NCI-H2171 (cell line): ENCODE results near the gene TIMELESS.
"Not testable (repeated sequence)": the region's sequence is repeated elsewhere in the genome, so short reads cannot be mapped to it uniquely, and the experiment has no call there.

Source experiments
- DNase-seq: peaks from one replicate; lab custom pipeline; 2025; lab: John Stamatoyannopoulos, UW

The TIMELESS gene

GRCh38 chr12:56408799-56409417 lies 40.3 kb downstream of the TIMELESS start:
- DNase-seq = no peak

GRCh38 chr12:56404227-56404626 lies 45.0 kb downstream of the TIMELESS start:
- DNase-seq = not testable (repeated sequence)

GRCh38 chr12:56401612-56402011 lies 47.6 kb downstream of the TIMELESS start:
- not testable (repeated sequence) for DNase-seq

- not testable (repeated sequence) for DNase-seq
These were observed 48.1 kb downstream of the TIMELESS start for GRCh38 chr12:56401125-56401524.

GRCh38 chr12:56399466-56399865 lies 49.8 kb downstream of the TIMELESS start:
- DNase-seq = not testable (repeated sequence)

- DNase-seq = no peak
These were observed 50.9 kb downstream of the TIMELESS start for GRCh38 chr12:56398324-56398723.

- no peak for DNase-seq
These were observed 56.9 kb downstream of the TIMELESS start for GRCh38 chr12:56392331-56392730.

GRCh38 chr12:56391721-56392120 lies 57.5 kb downstream of the TIMELESS start:
- no peak for DNase-seq

GRCh38 chr12:56389412-56389811 lies 59.8 kb downstream of the TIMELESS start:
- no peak for DNase-seq

- no peak for DNase-seq
These were observed 62.0 kb downstream of the TIMELESS start for GRCh38 chr12:56387152-56387736.

GRCh38 chr12:56385873-56386272 lies 63.4 kb downstream of the TIMELESS start:
- DNase-seq = no peak

GRCh38 chr12:56382611-56383010 lies 66.6 kb downstream of the TIMELESS start:
- DNase-seq = no peak

- DNase-seq = no peak
These were observed 71.3 kb downstream of the TIMELESS start for GRCh38 chr12:56377989-56378316.

- DNase-seq = no peak
These were observed 71.8 kb downstream of the TIMELESS start for GRCh38 chr12:56377310-56377988.

GRCh38 chr12:56375598-56376434 lies 73.4 kb downstream of the TIMELESS start:
- no peak for DNase-seq

- no peak for DNase-seq
These were observed 74.3 kb downstream of the TIMELESS start for GRCh38 chr12:56374726-56375597.

GRCh38 chr12:56373515-56373914 lies 75.7 kb downstream of the TIMELESS start:
- DNase-seq = no peak

- DNase-seq = no peak
These were observed 82.3 kb downstream of the TIMELESS start for GRCh38 chr12:56366948-56367347.
